Measurements from ENCODE around the gene RUNX2.

RUNX2 gene

DNA sequence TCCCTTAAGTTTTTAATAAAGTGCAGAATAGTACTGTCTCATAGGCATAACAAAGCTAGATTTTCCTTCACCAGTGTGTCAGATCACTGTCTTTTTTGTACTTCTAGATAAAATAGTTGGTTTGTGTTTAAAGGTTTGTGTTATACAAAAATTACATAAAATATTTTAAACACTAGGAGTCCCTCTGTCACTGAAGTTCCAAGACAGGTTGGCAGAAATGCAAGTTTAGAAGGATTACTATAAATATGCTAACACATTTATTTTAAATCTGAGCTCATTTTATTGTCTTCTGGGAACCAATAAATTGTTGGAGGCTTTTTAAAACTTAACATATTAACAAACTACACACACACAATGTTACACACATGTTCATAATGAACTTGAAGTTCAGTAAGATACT lies 30.8 kb upstream of the RUNX2 start:
- no peak for TF ChIP-seq MYC (IDR thresholded peaks at IDR 0.05; ENCODE audit: low read depth, low read length)
- no peak overlapping the region for H3K4me3 ChIP-seq (ENCODE audit: low read depth, low read length)
- no peak for DNase-seq (ENCODE audit: low read depth)

DNA sequence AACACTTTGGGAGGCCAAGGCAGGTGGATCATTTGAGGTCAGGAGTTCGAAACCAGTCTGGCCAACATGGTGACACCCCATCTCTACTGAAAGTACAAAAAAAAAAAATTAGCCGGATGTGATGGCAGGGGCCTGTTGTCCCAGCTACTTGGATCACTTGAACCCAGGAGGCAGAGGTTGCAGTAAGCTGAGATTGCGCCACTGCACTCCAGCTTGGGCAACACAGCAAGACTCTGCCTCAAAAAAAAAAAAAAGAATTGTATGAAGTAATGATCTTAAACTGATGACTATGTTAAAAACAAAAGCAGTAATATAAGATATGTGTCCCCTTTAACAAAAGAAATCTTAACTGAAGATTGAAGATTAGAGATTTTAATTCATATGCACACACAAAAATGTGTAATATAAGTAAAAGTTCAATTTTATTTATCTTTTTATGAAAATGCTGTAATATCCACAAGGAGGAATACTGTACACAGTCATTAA lies 29.0 kb upstream of the RUNX2 start:
- DNase-seq (ENCODE audit: low read depth) = no peak
- TF ChIP-seq, protein P1, sequence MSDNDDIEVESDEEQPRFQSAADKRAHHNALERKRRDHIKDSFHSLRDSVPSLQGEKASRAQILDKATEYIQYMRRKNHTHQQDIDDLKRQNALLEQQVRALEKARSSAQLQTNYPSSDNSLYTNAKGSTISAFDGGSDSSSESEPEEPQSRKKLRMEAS (IDR thresholded peaks at IDR 0.05; ENCODE audit: low read depth, low read length) = no peak
- TF ChIP-seq POLR2A (IDR thresholded peaks at IDR 0.05; ENCODE audit: extremely low read depth, insufficient read length) = no peak
- TF ChIP-seq MYC (IDR thresholded peaks at IDR 0.05; ENCODE audit: low read depth, low read length) = no peak
- TF ChIP-seq, protein P2, sequence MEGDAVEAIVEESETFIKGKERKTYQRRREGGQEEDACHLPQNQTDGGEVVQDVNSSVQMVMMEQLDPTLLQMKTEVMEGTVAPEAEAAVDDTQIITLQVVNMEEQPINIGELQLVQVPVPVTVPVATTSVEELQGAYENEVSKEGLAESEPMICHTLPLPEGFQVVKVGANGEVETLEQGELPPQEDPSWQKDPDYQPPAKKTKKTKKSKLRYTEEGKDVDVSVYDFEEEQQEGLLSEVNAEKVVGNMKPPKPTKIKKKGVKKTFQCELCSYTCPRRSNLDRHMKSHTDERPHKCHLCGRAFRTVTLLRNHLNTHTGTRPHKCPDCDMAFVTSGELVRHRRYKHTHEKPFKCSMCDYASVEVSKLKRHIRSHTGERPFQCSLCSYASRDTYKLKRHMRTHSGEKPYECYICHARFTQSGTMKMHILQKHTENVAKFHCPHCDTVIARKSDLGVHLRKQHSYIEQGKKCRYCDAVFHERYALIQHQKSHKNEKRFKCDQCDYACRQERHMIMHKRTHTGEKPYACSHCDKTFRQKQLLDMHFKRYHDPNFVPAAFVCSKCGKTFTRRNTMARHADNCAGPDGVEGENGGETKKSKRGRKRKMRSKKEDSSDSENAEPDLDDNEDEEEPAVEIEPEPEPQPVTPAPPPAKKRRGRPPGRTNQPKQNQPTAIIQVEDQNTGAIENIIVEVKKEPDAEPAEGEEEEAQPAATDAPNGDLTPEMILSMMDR (IDR thresholded peaks at IDR 0.05; ENCODE audit: low read depth, low read length) = no peak
- H3K4me3 ChIP-seq (ENCODE audit: low read depth, low read length) = no peak overlapping the region

DNA sequence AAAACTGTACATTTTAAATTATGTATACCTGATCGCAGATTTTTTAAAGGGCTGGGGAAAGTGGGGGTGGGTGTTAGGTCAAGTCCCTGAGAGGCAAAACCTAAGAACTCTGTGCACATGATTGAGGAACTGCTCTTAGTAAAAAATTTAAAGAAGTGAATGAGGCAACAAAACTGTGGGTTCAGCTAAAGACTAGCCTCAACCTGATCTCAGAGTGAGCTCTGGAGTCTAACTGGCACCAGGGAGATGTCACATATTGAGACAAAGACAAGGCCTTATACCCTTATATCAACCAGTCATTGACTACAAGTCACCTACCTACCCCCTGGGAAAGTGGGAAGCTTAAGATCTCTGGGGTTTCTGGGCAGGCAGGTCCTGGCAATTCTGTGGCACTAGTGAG lies 27.4 kb upstream of the RUNX2 start:
- DNase-seq (ENCODE audit: low read depth) = peak; percentile 20
- H3K4me3 ChIP-seq (ENCODE audit: low read depth, low read length) = no peak overlapping the region
- TF ChIP-seq, protein P2 (IDR thresholded peaks at IDR 0.05; ENCODE audit: low read depth, low read length) = no peak
- no peak for TF ChIP-seq POLR2A (IDR thresholded peaks at IDR 0.05; ENCODE audit: extremely low read depth, insufficient read length)
- TF ChIP-seq, protein P1 (IDR thresholded peaks at IDR 0.05; ENCODE audit: low read depth, low read length) = no peak
- TF ChIP-seq MYC (IDR thresholded peaks at IDR 0.05; ENCODE audit: low read depth, low read length) = no peak

DNA sequence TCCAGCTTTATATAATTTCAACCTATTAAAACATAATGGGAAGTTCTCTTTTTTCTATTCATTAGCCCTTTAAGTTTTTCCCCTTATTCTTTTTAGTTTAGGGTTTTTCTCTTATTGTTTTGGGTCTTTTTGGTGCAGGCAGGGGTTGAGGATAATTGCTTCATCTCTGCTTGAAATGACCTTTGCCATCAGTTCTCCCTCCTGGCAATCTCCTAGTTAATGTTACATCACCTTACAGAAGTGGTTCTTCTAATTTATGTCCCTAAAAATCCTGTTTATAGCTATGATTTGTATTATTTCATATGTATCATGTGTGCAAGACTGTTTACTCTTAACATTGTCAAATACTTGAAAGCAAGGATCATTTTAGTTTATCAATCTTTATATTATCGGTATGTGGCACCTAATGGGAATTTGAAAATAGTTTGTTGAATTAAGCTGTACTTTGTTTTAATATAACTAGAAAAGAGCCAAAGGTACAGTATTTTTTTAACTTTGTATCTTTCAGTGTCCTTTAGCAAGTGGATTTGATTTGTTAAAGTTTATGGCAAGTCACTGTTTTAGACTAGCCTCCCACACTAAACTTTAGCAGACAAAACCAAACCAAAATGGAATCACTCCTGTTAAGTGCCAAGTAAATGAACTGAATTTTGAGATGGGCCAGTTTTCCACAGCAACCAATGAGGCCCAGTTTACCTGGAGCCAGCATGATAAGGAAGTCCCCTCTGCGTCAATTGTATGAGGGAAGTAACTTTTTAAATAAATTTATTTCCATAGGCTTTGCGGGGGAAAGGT lies 26.6 kb upstream of the RUNX2 start:
- no peak overlapping the region for H3K4me3 ChIP-seq (ENCODE audit: low read depth, low read length)
- TF ChIP-seq, protein P1 (IDR thresholded peaks at IDR 0.05; ENCODE audit: low read depth, low read length) = no peak
- no peak for TF ChIP-seq MYC (IDR thresholded peaks at IDR 0.05; ENCODE audit: low read depth, low read length)
- no peak for DNase-seq (ENCODE audit: low read depth)

DNA sequence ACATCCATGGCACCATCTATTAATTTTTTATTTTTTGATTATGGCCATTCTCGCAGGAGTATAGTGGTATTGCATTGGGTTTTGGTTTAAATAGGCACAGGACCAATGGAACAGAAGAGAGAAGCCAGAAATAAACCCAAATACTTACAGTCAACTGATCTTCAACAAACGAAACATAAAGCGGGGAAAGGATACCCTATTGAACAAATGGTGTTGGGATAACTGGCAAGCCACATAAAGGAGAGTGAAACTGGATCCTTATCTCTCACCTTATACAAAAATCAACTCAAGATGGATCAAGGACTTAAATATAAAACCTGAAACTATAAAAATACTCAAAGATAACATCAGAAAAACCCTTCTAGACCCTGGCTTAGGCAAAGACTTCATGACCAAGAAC lies 25.3 kb upstream of the RUNX2 start:
- DNase-seq (ENCODE audit: low read depth) = no peak
- no peak overlapping the region for H3K4me3 ChIP-seq (ENCODE audit: low read depth, low read length)
- TF ChIP-seq MYC (IDR thresholded peaks at IDR 0.05; ENCODE audit: low read depth, low read length) (no peak), POLR2A (IDR thresholded peaks at IDR 0.05; ENCODE audit: extremely low read depth, insufficient read length) (no peak)
- TF ChIP-seq, protein P1 (IDR thresholded peaks at IDR 0.05; ENCODE audit: low read depth, low read length) = no peak
- TF ChIP-seq, protein P2 (IDR thresholded peaks at IDR 0.05; ENCODE audit: low read depth, low read length) = no peak

DNA sequence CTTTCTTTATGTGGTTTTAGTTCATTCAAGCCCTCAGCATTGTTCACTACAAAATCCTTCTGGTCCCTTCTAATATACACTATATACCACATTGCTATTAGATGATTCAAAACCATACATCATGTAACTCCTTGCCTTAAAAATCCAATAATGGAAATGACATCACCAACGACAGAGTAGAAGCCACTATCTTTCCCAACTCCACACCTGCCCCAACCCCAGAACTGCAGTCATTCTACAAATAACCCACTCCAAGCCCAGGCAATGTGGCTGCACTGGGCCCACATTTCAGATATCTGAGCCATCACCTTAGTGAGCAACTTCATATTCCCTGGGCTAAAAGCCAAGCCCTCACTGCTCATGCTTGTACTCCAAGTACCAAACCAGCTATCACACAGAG lies 22.6 kb upstream of the RUNX2 start:
- no peak for DNase-seq (ENCODE audit: low read depth)
- no peak overlapping the region for H3K4me3 ChIP-seq (ENCODE audit: low read depth, low read length)
- TF ChIP-seq, protein P1 (IDR thresholded peaks at IDR 0.05; ENCODE audit: low read depth, low read length) = no peak
- TF ChIP-seq, protein P2 (IDR thresholded peaks at IDR 0.05; ENCODE audit: low read depth, low read length) = no peak
- TF ChIP-seq MYC (IDR thresholded peaks at IDR 0.05; ENCODE audit: low read depth, low read length) (no peak), POLR2A (IDR thresholded peaks at IDR 0.05; ENCODE audit: extremely low read depth, insufficient read length) (no peak)

Measured in NB4 (cell line).